H1 (cell line): ENCODE data around the gene PGAM2. TPM values are rescaled to one million over a fixed set of nuclear protein-coding genes. Genes with fewer than 3 reads are reported as not detected.

ENCODE experiments used
- CTCF ChIA-PET: fragments of 300-600 bp; sonication (Branson Sonifier 250); formaldehyde crosslinking; loops from one replicate; lab custom pipeline; 2021; ENCODE audit not compliant: partially characterized antibody; lab: Charles Lee
- POLR2A ChIA-PET: fragments of 300-600 bp; sonication (Branson Sonifier 250); formaldehyde crosslinking; loops from one replicate; lab custom pipeline; 2021; ENCODE audit warnings: inconsistent platforms; ENCODE audit not compliant: partially characterized antibody; lab: Charles Lee
- DNase-seq, 2 experiments: peaks; one replicate each; pipeline versions ENCODE4 v3.0.0 to v3.0.0-alpha.2; 2010 to 2022; ENCODE audit warnings: low spot score in 2 of 2, low read depth in 1 of 2, mixed read lengths in 1 of 2
- FAIRE-seq: peaks from 2 replicates; lab custom pipeline; 2011; peaks lifted over from hg19 to GRCh38; lab: Jason Lieb, UNC
- H2AFZ ChIP-seq: 2 replicates; pipeline ENCODE4 v1.8.1; 2012; ENCODE audit warnings: low read length, inconsistent platforms
- H2AK5ac ChIP-seq: 2 replicates; pipeline ENCODE4 v1.6.1; 2013; ENCODE audit warnings: low read depth, low read length
- H2BK120ac ChIP-seq: replicated peaks from 2 replicates; pipeline ENCODE3; 2013; ENCODE audit warnings: low read depth, low read length, inconsistent platforms
- H2BK12ac ChIP-seq: 2 replicates; pipeline ENCODE4 v1.6.1; 2013; ENCODE audit warnings: low read depth, low read length
- H2BK15ac ChIP-seq: 2 replicates; pipeline ENCODE4 v1.6.1; 2013; ENCODE audit warnings: low read length
- H2BK20ac ChIP-seq: 2 replicates; pipeline ENCODE4 v1.6.1; 2013; ENCODE audit warnings: low read length
- H2BK5ac ChIP-seq: 2 replicates; pipeline ENCODE4 v1.6.1; 2013; ENCODE audit warnings: low read depth, low read length
- H3K14ac ChIP-seq: 2 replicates; pipeline ENCODE4 v1.6.1; 2013; ENCODE audit warnings: inconsistent platforms; ENCODE audit not compliant: insufficient read length
- H3K18ac ChIP-seq: 2 replicates; pipeline ENCODE4 v1.6.1; 2013; ENCODE audit warnings: low read length; ENCODE audit errors: extremely low read depth
- H3K23ac ChIP-seq: 2 replicates; pipeline ENCODE4 v1.6.1; 2013; ENCODE audit warnings: inconsistent platforms; ENCODE audit not compliant: insufficient read length
- H3K23me2 ChIP-seq: 2 replicates; pipeline ENCODE4 v1.6.1; 2013; ENCODE audit warnings: low read depth, low read length
- H3K27ac ChIP-seq: 2 replicates; pipeline ENCODE4 v1.6.1; 2011; ENCODE audit warnings: low read depth, low read length, inconsistent platforms
- H3K27me3 ChIP-seq, 4 experiments: replicated peaks in 1 of 4; 1 replicate in 1 of 4; 2 replicates in 3 of 4; pipeline versions ENCODE4 v1.6.1 to v1.8.1; 2011 to 2013; ENCODE audit warnings: low read length in 3 of 4, mild to moderate bottlenecking in 3 of 4, inconsistent platforms in 2 of 4, mixed read lengths in 2 of 4, moderate library complexity in 1 of 4; ENCODE audit not compliant: control insufficient read depth in 3 of 4, insufficient read depth in 3 of 4; ENCODE audit errors: extremely low read depth in 1 of 4
- H3K36me3 ChIP-seq, 4 experiments: 2 replicates each; pipeline versions ENCODE4 v1.6.1 to v1.8.1; 2011 to 2013; ENCODE audit warnings: mild to moderate bottlenecking in 4 of 4, low read length in 3 of 4, moderate library complexity in 2 of 4, control low read depth in 1 of 4, inconsistent platforms in 1 of 4; ENCODE audit not compliant: insufficient read depth in 4 of 4, control insufficient read depth in 2 of 4
- H3K4ac ChIP-seq: replicated peaks from 2 replicates; pipeline ENCODE3; 2013; ENCODE audit warnings: low read length, low read depth, mixed read lengths, inconsistent platforms; ENCODE audit not compliant: insufficient read length
- H3K4me1 ChIP-seq, 4 experiments: replicated peaks in 1 of 4; 1 replicate in 1 of 4; 2 replicates in 3 of 4; pipeline versions ENCODE4 v1.6.1 to v1.8.1; 2011 to 2013; ENCODE audit warnings: low read length in 3 of 4, inconsistent platforms in 2 of 4, mixed read lengths in 1 of 4; ENCODE audit not compliant: insufficient read depth in 4 of 4, control insufficient read depth in 3 of 4
- H3K4me2 ChIP-seq, 2 experiments: 2 replicates each; pipeline versions ENCODE4 v1.6.1 to v1.8.1; 2011 to 2013; ENCODE audit warnings: low read depth in 2 of 2, low read length in 2 of 2, control low read depth in 1 of 2, inconsistent platforms in 1 of 2, mild to moderate bottlenecking in 1 of 2; ENCODE audit not compliant: insufficient read depth in 1 of 2
- H3K4me3 ChIP-seq, 4 experiments: fragments of 200-600, 300-600 bp in 1 of 4; sonication (generic), shearing (Covaris generic), sonication (Bioruptor Twin) in 1 of 4; 2 replicates each; pipeline versions ENCODE4 v1.5.1 to v1.8.1; 2011 to 2016; ENCODE audit warnings: low read length in 4 of 4, low read depth in 3 of 4, control low read depth in 2 of 4, inconsistent platforms in 2 of 4, mild to moderate bottlenecking in 2 of 4, mixed read lengths in 1 of 4, moderate library complexity in 1 of 4; ENCODE audit not compliant: insufficient read depth in 2 of 4; ENCODE audit errors: extremely low read depth in 1 of 4
- H3K56ac ChIP-seq: replicated peaks from 2 replicates; pipeline ENCODE3; 2013; ENCODE audit warnings: low read depth, mild to moderate bottlenecking, mixed read lengths, low read length, inconsistent platforms; ENCODE audit not compliant: insufficient read length
- H3K79me1 ChIP-seq: 2 replicates; pipeline ENCODE4 v1.6.1; 2013; ENCODE audit warnings: low read depth, low read length, control low read depth
- H3K79me2 ChIP-seq, 2 experiments: 2 replicates each; pipeline versions ENCODE4 v1.6.1 to v1.8.1; 2012 to 2013; ENCODE audit warnings: low read length in 2 of 2, mild to moderate bottlenecking in 2 of 2, inconsistent platforms in 1 of 2; ENCODE audit not compliant: insufficient read depth in 2 of 2, control insufficient read depth in 1 of 2
- H3K9ac ChIP-seq, 4 experiments: replicated peaks in 1 of 4; 1 replicate in 1 of 4; 2 replicates in 3 of 4; pipeline versions ENCODE4 v1.6.1 to v1.8.1; 2011 to 2013; ENCODE audit warnings: low read depth in 3 of 4, low read length in 3 of 4, control low read depth in 2 of 4, mild to moderate bottlenecking in 2 of 4, moderate library complexity in 2 of 4, inconsistent platforms in 1 of 4; ENCODE audit errors: extremely low read depth in 1 of 4
- H3K9me3 ChIP-seq, 2 experiments: 2 replicates each; pipeline versions ENCODE4 v1.6.1 to v1.8.1; 2012 to 2013; ENCODE audit warnings: mild to moderate bottlenecking in 2 of 2, moderate library complexity in 2 of 2, control low read depth in 1 of 2, inconsistent platforms in 1 of 2, low read depth in 1 of 2, low read length in 1 of 2, mixed read lengths in 1 of 2; ENCODE audit not compliant: insufficient read depth in 2 of 2
- H4K20me1 ChIP-seq, 2 experiments: replicated peaks in 1 of 2; 2 replicates each; pipeline versions ENCODE3 to v1.8.1; 2011 to 2013; ENCODE audit warnings: inconsistent platforms in 2 of 2, low read length in 2 of 2, mild to moderate bottlenecking in 1 of 2; ENCODE audit not compliant: insufficient read depth in 2 of 2, control insufficient read depth in 1 of 2
- H4K5ac ChIP-seq: 2 replicates; pipeline ENCODE4 v1.6.1; 2013; ENCODE audit warnings: low read length, low read depth, mixed read lengths, inconsistent platforms; ENCODE audit not compliant: insufficient read length
- H4K8ac ChIP-seq: 2 replicates; pipeline ENCODE4 v1.8.0; 2013; ENCODE audit warnings: mild to moderate bottlenecking, moderate library complexity, low read length, inconsistent platforms; ENCODE audit not compliant: insufficient read depth; ENCODE audit errors: extremely low read depth
- H4K91ac ChIP-seq: replicated peaks from 2 replicates; pipeline ENCODE3; 2013; ENCODE audit warnings: low read length, mixed read lengths, inconsistent platforms; ENCODE audit not compliant: insufficient read length
- ATF3 ChIP-seq: IDR thresholded peaks from 2 replicates; pipeline ENCODE4 v1.6.1; 2011; ENCODE audit warnings: low read depth, mild to moderate bottlenecking, low read length; ENCODE audit not compliant: insufficient read depth
- BRCA1 ChIP-seq: IDR thresholded peaks from 2 replicates; pipeline ENCODE4 v1.6.1; 2012; ENCODE audit warnings: low read depth, low read length, improper control_type of control experiment
- CREB1 ChIP-seq: IDR thresholded peaks from 2 replicates; pipeline ENCODE4 v1.6.1; 2012; ENCODE audit warnings: inconsistent platforms
- FOSL1 ChIP-seq: IDR thresholded peaks from 2 replicates; pipeline ENCODE4 v1.6.1; 2011; ENCODE audit warnings: mild to moderate bottlenecking, low read depth, low read length, moderate library complexity; ENCODE audit not compliant: insufficient read depth
- GTF2F1 ChIP-seq: IDR thresholded peaks from 2 replicates; pipeline ENCODE4 v1.6.1; 2012; ENCODE audit warnings: low read depth, low read length, improper control_type of control experiment, borderline replicate concordance
- NANOG ChIP-seq: IDR thresholded peaks from 2 replicates; pipeline ENCODE4 v1.6.1; 2011; ENCODE audit warnings: low read length, low read depth, mild to moderate bottlenecking, inconsistent platforms; ENCODE audit not compliant: insufficient read depth, poor library complexity, severe bottlenecking
- RBBP5 ChIP-seq: IDR thresholded peaks from 2 replicates; pipeline ENCODE4 v1.7.1; 2012; ENCODE audit warnings: low read depth, mild to moderate bottlenecking, inconsistent platforms, low read length, moderate library complexity, borderline replicate concordance
- RNF2 ChIP-seq: fragments of 200-900, 300-1000 bp; sonication (generic); IDR thresholded peaks from 2 replicates; pipeline ENCODE4 v1.7.1; 2016; ENCODE audit warnings: borderline replicate concordance, low read depth, mild to moderate bottlenecking, antibody characterized with exemption, low read length; ENCODE audit not compliant: poor library complexity, severe bottlenecking; ENCODE audit errors: missing control alignments
- SIN3A ChIP-seq, 2 experiments: IDR thresholded peaks in 1 of 2; conservative IDR thresholded peaks in 1 of 2; 2 replicates each; pipeline ENCODE4 v1.6.1; 2011 to 2012; ENCODE audit warnings: low read length in 2 of 2, improper control_type of control experiment in 1 of 2, low read depth in 1 of 2, mild to moderate bottlenecking in 1 of 2
- SIRT6 ChIP-seq: IDR thresholded peaks from one replicate; pipeline ENCODE4 v1.7.1; 2012; ENCODE audit warnings: low read length, inconsistent platforms
- SIX5 ChIP-seq: IDR thresholded peaks from 2 replicates; pipeline ENCODE4 v1.6.1; 2011; ENCODE audit warnings: mild to moderate bottlenecking, low read depth, low read length
- SP1 ChIP-seq: IDR thresholded peaks from 2 replicates; pipeline ENCODE4 v1.6.1; 2011; ENCODE audit warnings: low read depth, low read length
- SP4 ChIP-seq: IDR thresholded peaks from 2 replicates; pipeline ENCODE4 v1.6.1; 2012; ENCODE audit warnings: low read length, inconsistent platforms
- WGBS, 2 experiments: shearing (Covaris generic) in 1 of 2; methylation state at CpG; one replicate each; pipeline versions ENCODE4 v1.1.6 to v1.1.7; 2013 to 2015; ENCODE audit warnings: low lambda C conversion rate in 2 of 2, mixed read lengths in 2 of 2, inconsistent platforms in 1 of 2, low coverage in 1 of 2, missing lambda C conversion rate in 1 of 2; ENCODE audit not compliant: insufficient replicate concordance in 2 of 2, insufficient coverage in 1 of 2, insufficient read length in 1 of 2; ENCODE audit errors: extremely low coverage in 1 of 2, missing lambda C conversion rate in 1 of 2; 5-methylcytosine and 5-hydroxymethylcytosine counted together
- polyA plus RNA-seq, 7 experiments: library from polyadenylated mRNA; depleted of rRNA in 3 of 7; stranded (reverse) in 5 of 7; unstranded in 2 of 7; fragments of >200 nt in 5 of 7; fragments of 200-250 nt in 2 of 7; gene quantifications; 1 replicate in 5 of 7; 2 replicates in 1 of 7; 4 replicates in 1 of 7; pipeline versions ENCODE4 v1.2.1 to v1.2.3, GENCODE V29; 2011 to 2013; ENCODE audit warnings: missing spikeins in 2 of 7, mixed read lengths in 2 of 7
- total RNA-seq: library from RNA; stranded (reverse); fragmentation: NEBNext Ultra II Directional; extraction: Animal tissue kit (Norgen Biotek cat#: 25700); gene quantifications from 2 replicates; pipeline ENCODE4 v1.2.1, GENCODE V29; 2021

Gene PGAM2
- total and polyA plus RNA-seq, 2 of the 8 experiments (the other 6 are each of a cell fraction or from before 2014, with no cell fraction given) = 2.1 to 2.9 TPM

- Histone ChIP-seq H3K56ac (no peak overlapping the region), H4K20me1 (peaks cover 2 to 3% of the 10 kb centered on the region in 2 experiments), H2BK20ac (no peak overlapping the region), H4K5ac (peak overlapping the region; percentile 18), H2BK120ac (no peak overlapping the region), H3K79me2 (no peaks in the 10 kb centered on the region; a peak in 1 of 4 replicates), H3K9ac (no peak overlapping the region), H3K14ac (no peak overlapping the region), H2BK12ac (peak overlapping the region; percentile 60; the same call in 1 of the 2 replicates), H3K18ac (no peak overlapping the region; the same call in none of the 2 replicates), H3K4me2 (peak overlapping the region; percentile 65 to 98), H2AK5ac (no peak overlapping the region), H2BK5ac (peak overlapping the region; percentile 35; the same call in 1 of the 2 replicates), H3K79me1 (peaks cover 4% of the 10 kb centered on the region; the same call in 1 of the 2 replicates), H3K27ac (no peak overlapping the region), H2AFZ (no peak overlapping the region; the same call in 1 of the 2 replicates), H4K91ac (no peak overlapping the region), H3K4me1 (peaks cover 0 to 12% (median 9%) of the 10 kb centered on the region in 4 experiments; a peak in 6 of 7 replicates), H3K9me3 (no peaks in the 10 kb centered on the region), H3K4ac (no peak overlapping the region), H3K23me2 (peaks cover 15% of the 10 kb centered on the region), H3K23ac (no peak overlapping the region), H3K4me3 (peak overlapping the region; percentile 33 to 87 (median 58)), H2BK15ac (no peak overlapping the region), H3K27me3 (peaks cover 0 to 29% (median 16%) of the 10 kb centered on the region in 4 experiments; a peak in 6 of 7 replicates), H3K36me3 (no peaks in the 10 kb centered on the region; a peak in 2 of 8 replicates), H4K8ac (no peak overlapping the region; the same call in 1 of the 2 replicates)
- DNase-seq (no peak), FAIRE-seq (no peak)
- ChIA-PET CTCF (interaction anchor here (1.0 to 2.7 kb wide), 2 partner anchors 17 to 53 kb away, joined by 3 to 13 read pairs; no protein-coding TSS in a partner anchor), POLR2A (no interaction called here)
- WGBS, 2 experiments = 44% methylated on average over 8 of the region's 8 CpGs; no CpG with 5 or more reads in 1 of the 2 experiments
- TF ChIP-seq RBBP5 (no peak), FOSL1 (no peak), SIN3A (conservative IDR thresholded peaks at IDR 0.05 in 1 of 2, IDR thresholded peaks at IDR 0.05 in 1 of 2; ENCODE audit: low read depth in 1 of 2, low read length in 2 of 2) (no peak), ATF3 (no peak), SP1 (no peak), GTF2F1 (no peak), NANOG (no peak), BRCA1 (no peak), SIRT6 (no peak), RNF2 (no peak), SIX5 (no peak), SP4 (no peak), CREB1 (no peak)
Measured at GRCh38 chr7:44103566-44103922, 38.2 kb upstream of the PGAM2 start.
